Adrenal gland (tissue), 5 donors: Measurements from ENCODE around the gene KIAA1755.

Experiments
- POLR2A ChIP-seq, 2 donors: fragments of 450-650 bp; IDR thresholded peaks; one replicate each; pipeline ENCODE4 v1.6.1; 2017; ENCODE audit warnings: antibody characterized with exemption in 2 of 2, mild to moderate bottlenecking in 2 of 2, moderate library complexity in 1 of 2
- TF ChIP-seq, protein P1 (sequence below), 6 experiments: fragments of 450-650 bp in 4 of 6; fragments of 200-600 bp in 2 of 6; sonication (generic) in 1 of 6; IDR thresholded peaks; 1 replicate in 5 of 6; 2 replicates in 1 of 6; pipeline versions ENCODE4 v1.5.1 to v1.8.0; 2016 to 2021; ENCODE audit warnings: antibody characterized with exemption in 6 of 6, mild to moderate bottlenecking in 2 of 6, moderate library complexity in 1 of 6
- donor health status: DM: no; HTN: no; CAD: no.

- TF ChIP-seq, protein P1, sequence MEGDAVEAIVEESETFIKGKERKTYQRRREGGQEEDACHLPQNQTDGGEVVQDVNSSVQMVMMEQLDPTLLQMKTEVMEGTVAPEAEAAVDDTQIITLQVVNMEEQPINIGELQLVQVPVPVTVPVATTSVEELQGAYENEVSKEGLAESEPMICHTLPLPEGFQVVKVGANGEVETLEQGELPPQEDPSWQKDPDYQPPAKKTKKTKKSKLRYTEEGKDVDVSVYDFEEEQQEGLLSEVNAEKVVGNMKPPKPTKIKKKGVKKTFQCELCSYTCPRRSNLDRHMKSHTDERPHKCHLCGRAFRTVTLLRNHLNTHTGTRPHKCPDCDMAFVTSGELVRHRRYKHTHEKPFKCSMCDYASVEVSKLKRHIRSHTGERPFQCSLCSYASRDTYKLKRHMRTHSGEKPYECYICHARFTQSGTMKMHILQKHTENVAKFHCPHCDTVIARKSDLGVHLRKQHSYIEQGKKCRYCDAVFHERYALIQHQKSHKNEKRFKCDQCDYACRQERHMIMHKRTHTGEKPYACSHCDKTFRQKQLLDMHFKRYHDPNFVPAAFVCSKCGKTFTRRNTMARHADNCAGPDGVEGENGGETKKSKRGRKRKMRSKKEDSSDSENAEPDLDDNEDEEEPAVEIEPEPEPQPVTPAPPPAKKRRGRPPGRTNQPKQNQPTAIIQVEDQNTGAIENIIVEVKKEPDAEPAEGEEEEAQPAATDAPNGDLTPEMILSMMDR (IDR thresholded peaks at IDR 0.05) = no peak
- no peak for TF ChIP-seq POLR2A (IDR thresholded peaks at IDR 0.05)
These were observed 93.1 kb downstream of the KIAA1755 start for GRCh38 chr20:38167328-38167850.
